ENCODE measurements around the gene TMPRSS12. TPM values are rescaled to one million over a fixed set of nuclear protein-coding genes. Genes with fewer than 3 reads are reported as not detected.
"Not testable (repeated sequence)": the region's sequence is repeated elsewhere in the genome, so short reads cannot be mapped to it uniquely, and the experiment has no call there.

The TMPRSS12 gene
- total RNA-seq, 2 experiments from 2014 or later, result not detected

- BruUV-seq (replicated peaks), result no TSS peak
These were observed 39.4 kb upstream of the TMPRSS12 start for GRCh38 chr12:50803230-50803875.

GRCh38 chr12:50806176-50806575, 36.5 kb upstream of the TMPRSS12 start:
- Histone ChIP-seq H3K4me1 (ENCODE audit: insufficient read depth, low read length, poor library complexity, severe bottlenecking) (no peaks in the 10 kb centered on the region), H4K20me1 (ENCODE audit: insufficient read depth, low read length) (no peaks in the 10 kb centered on the region), H2AFZ (ENCODE audit: low read length) (no peak overlapping the region), H3K36me3 (ENCODE audit: insufficient read depth, low read length) (peaks cover 79% of the 10 kb centered on the region), H3K4me2 (ENCODE audit: low read length) (no peak overlapping the region), H3K27ac (ENCODE audit: low read depth, low read length, poor library complexity, severe bottlenecking) (no peak overlapping the region), H3K9me3 (ENCODE audit: low read length) (peaks cover 3% of the 10 kb centered on the region; the same call in 1 of the 2 replicates), H3K9me2 (ENCODE audit: insufficient read depth, low read length) (no peaks in the 10 kb centered on the region), H3K79me2 (ENCODE audit: insufficient read depth, low read depth, low read length) (no peaks in the 10 kb centered on the region; the same call in 1 of the 2 replicates), H3K4me3 (ENCODE audit: low read depth, low read length, poor library complexity, severe bottlenecking) (no peak overlapping the region)
- TF ChIP-seq CTCF (conservative IDR thresholded peaks at IDR 0.05; ENCODE audit: low read length) (no peak), EZH2phosphoT487 (IDR thresholded peaks at IDR 0.05; ENCODE audit: borderline replicate concordance, low read depth, low read length) (no peak)
- DNase-seq (ENCODE audit: low spot score), result no peak
- ChIA-PET POLR2A (no interaction called here), CTCF (ENCODE audit: unreplicated experiment) (no interaction called here)
- intact Hi-C loops (cut with micrococcal nuclease; ENCODE audit: unreplicated experiment), result loop anchor here (5.0 kb wide), 1 partner anchor 39 kb away; no protein-coding TSS in a partner anchor
- BruUV-seq (replicated peaks), result no TSS peak

More at GRCh38 chr12:50803230-50803875, 39.4 kb upstream of the TMPRSS12 start:
- no peak overlapping the region for H2AFZ ChIP-seq (ENCODE audit: low read length)
- H3K4me2 ChIP-seq (ENCODE audit: low read length), result no peak overlapping the region
- CTCF ChIA-PET (ENCODE audit: unreplicated experiment), result no interaction called here
- peaks cover 24% of the 10 kb centered on the region for H3K9me3 ChIP-seq (ENCODE audit: low read length)
- no peak overlapping the region for H3K27ac ChIP-seq (ENCODE audit: low read depth, low read length, poor library complexity, severe bottlenecking)
- TF ChIP-seq CTCF (conservative IDR thresholded peaks at IDR 0.05; ENCODE audit: low read length), result no peak
- no peak for TF ChIP-seq EZH2phosphoT487 (IDR thresholded peaks at IDR 0.05; ENCODE audit: borderline replicate concordance, low read depth, low read length)
- POLR2A ChIA-PET, result no interaction called here
- peaks cover 80% of the 10 kb centered on the region for H3K36me3 ChIP-seq (ENCODE audit: insufficient read depth, low read length)
- intact Hi-C loops (cut with micrococcal nuclease; ENCODE audit: unreplicated experiment), result no loop called here
- H3K4me1 ChIP-seq (ENCODE audit: insufficient read depth, low read length, poor library complexity, severe bottlenecking), result no peaks in the 10 kb centered on the region
- DNase-seq (ENCODE audit: low spot score), result no peak
- no peaks in the 10 kb centered on the region for H4K20me1 ChIP-seq (ENCODE audit: insufficient read depth, low read length)
- H3K4me3 ChIP-seq (ENCODE audit: low read depth, low read length, poor library complexity, severe bottlenecking), result no peak overlapping the region
- H3K79me2 ChIP-seq (ENCODE audit: insufficient read depth, low read depth, low read length), result no peaks in the 10 kb centered on the region; the same call in 1 of the 2 replicates
- no peaks in the 10 kb centered on the region for H3K9me2 ChIP-seq (ENCODE audit: insufficient read depth, low read length)

GRCh38 chr12:50809131-50809530, 33.6 kb upstream of the TMPRSS12 start:
- H3K79me2 ChIP-seq (ENCODE audit: insufficient read depth, low read depth, low read length); H3K9me2 ChIP-seq (ENCODE audit: insufficient read depth, low read length); DNase-seq (ENCODE audit: low spot score); BruUV-seq (replicated peaks); CTCF ChIA-PET (ENCODE audit: unreplicated experiment); H3K27ac ChIP-seq (ENCODE audit: low read depth, low read length, poor library complexity, severe bottlenecking); POLR2A ChIA-PET; H4K20me1 ChIP-seq (ENCODE audit: insufficient read depth, low read length); H2AFZ ChIP-seq (ENCODE audit: low read length); H3K4me2 ChIP-seq (ENCODE audit: low read length); H3K9me3 ChIP-seq (ENCODE audit: low read length); H3K4me3 ChIP-seq (ENCODE audit: low read depth, low read length, poor library complexity, severe bottlenecking); H3K4me1 ChIP-seq (ENCODE audit: insufficient read depth, low read length, poor library complexity, severe bottlenecking): not testable (repeated sequence)
- peaks cover 82% of the 10 kb centered on the region for H3K36me3 ChIP-seq (ENCODE audit: insufficient read depth, low read length)
- intact Hi-C loops (cut with micrococcal nuclease; ENCODE audit: unreplicated experiment), result loop anchor here (5.0 kb wide), 1 partner anchor 42 kb away; no protein-coding TSS in a partner anchor

GRCh38 chr12:50814921-50815320, 27.8 kb upstream of the TMPRSS12 start:
- POLR2A ChIA-PET, result interaction anchor here (0.6 kb wide), 1 partner anchor 32 kb away, joined by 4 read pairs; no protein-coding TSS in a partner anchor

More at GRCh38 chr12:50814921-50815320, 27.8 kb upstream of the TMPRSS12 start:
- intact Hi-C loops (cut with micrococcal nuclease; ENCODE audit: unreplicated experiment); CTCF ChIA-PET (ENCODE audit: unreplicated experiment); H3K9me3 ChIP-seq (ENCODE audit: low read length); H3K4me1 ChIP-seq (ENCODE audit: insufficient read depth, low read length, poor library complexity, severe bottlenecking); BruUV-seq (replicated peaks); H4K20me1 ChIP-seq (ENCODE audit: insufficient read depth, low read length); H3K4me2 ChIP-seq (ENCODE audit: low read length); H3K79me2 ChIP-seq (ENCODE audit: insufficient read depth, low read depth, low read length); DNase-seq (ENCODE audit: low spot score); H3K9me2 ChIP-seq (ENCODE audit: insufficient read depth, low read length); H2AFZ ChIP-seq (ENCODE audit: low read length); H3K27ac ChIP-seq (ENCODE audit: low read depth, low read length, poor library complexity, severe bottlenecking); H3K4me3 ChIP-seq (ENCODE audit: low read depth, low read length, poor library complexity, severe bottlenecking): not testable (repeated sequence)
- peaks cover 92% of the 10 kb centered on the region for H3K36me3 ChIP-seq (ENCODE audit: insufficient read depth, low read length)

Data from OCI-LY7 (cell line).